NCI-H345 (cell line): ENCODE data around the gene ECD.

ENCODE experiments used
- DNase-seq: peaks from one replicate; lab custom pipeline; 2025; lab: John Stamatoyannopoulos, UW

The ECD gene

GRCh38 chr10:73096449-73097304 lies 71.1 kb downstream of the ECD start, which contains the start of gene P4HA1:
P4HA1 (minus strand) TSS chr10:73096866; CDS start chr10:73074883, 21,983 bp downstream.
- peak; percentile 94 for DNase-seq

GRCh38 chr10:73096041-73096448 lies 71.8 kb downstream of the ECD start:
- DNase-seq, result peak; percentile 37

- peak; percentile 35 for DNase-seq
These were observed 72.3 kb downstream of the ECD start for GRCh38 chr10:73095481-73096021.

- no peak for DNase-seq
These were observed 72.8 kb downstream of the ECD start for GRCh38 chr10:73094986-73095480.

GRCh38 chr10:73093922-73094850 lies 73.6 kb downstream of the ECD start:
- no peak for DNase-seq

- no peak for DNase-seq
These were observed 75.0 kb downstream of the ECD start for GRCh38 chr10:73092830-73093229.

GRCh38 chr10:73088304-73088703 lies 79.5 kb downstream of the ECD start:
- DNase-seq, result no peak

GRCh38 chr10:73086816-73087215 lies 81.0 kb downstream of the ECD start:
- DNase-seq, result no peak

- DNase-seq, result no peak
These were observed 83.6 kb downstream of the ECD start for GRCh38 chr10:73084209-73084608.
